Measurements from ENCODE around the gene CDKL1. TPM values are rescaled to one million over a fixed set of nuclear protein-coding genes. Genes with fewer than 3 reads are reported as not detected.

CDKL1 gene
- total RNA-seq, 1 donor from 2014 or later, result 2.5 TPM

DNA sequence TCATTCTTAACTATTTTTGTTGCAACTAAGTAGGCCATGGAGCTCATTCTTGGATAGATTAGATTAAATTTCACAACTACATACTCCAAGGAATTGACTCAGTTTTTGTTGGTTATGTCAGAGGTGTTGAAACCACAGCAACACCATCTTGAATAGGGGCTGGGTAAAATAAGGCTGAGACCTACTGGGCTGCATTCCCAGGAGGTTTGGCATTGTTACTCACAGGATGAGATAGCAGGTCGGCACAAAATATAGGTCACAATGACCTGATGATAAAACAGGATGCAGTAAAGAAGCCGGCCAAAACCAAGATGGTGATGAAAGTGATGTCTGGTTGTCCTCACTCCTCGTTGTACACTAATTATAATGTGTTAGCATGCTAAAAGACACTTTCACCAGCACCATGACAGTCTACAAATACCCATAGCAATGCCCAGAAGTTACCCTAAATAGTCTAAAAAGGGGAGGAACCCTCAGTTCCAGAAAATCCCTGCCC lies 63.6 kb downstream of the CDKL1 start:
- H3K9me3 Mint-ChIP-seq, result no peaks in the 10 kb centered on the region
- H3K27me3 Mint-ChIP-seq (ENCODE audit: insufficient read depth, low read depth), result no peaks in the 10 kb centered on the region
- peaks cover 28% of the 10 kb centered on the region for H3F3A ChIP-seq (ENCODE audit: low read depth)
- H2AFZ ChIP-seq (replicated peaks), result no peak overlapping the region
- H3K27ac Mint-ChIP-seq, result no peak overlapping the region
- no peaks in the 10 kb centered on the region for H3K36me3 Mint-ChIP-seq
- no peak for TF ChIP-seq EZH2phosphoT487 (IDR thresholded peaks at IDR 0.05)
- TF ChIP-seq, protein P1, sequence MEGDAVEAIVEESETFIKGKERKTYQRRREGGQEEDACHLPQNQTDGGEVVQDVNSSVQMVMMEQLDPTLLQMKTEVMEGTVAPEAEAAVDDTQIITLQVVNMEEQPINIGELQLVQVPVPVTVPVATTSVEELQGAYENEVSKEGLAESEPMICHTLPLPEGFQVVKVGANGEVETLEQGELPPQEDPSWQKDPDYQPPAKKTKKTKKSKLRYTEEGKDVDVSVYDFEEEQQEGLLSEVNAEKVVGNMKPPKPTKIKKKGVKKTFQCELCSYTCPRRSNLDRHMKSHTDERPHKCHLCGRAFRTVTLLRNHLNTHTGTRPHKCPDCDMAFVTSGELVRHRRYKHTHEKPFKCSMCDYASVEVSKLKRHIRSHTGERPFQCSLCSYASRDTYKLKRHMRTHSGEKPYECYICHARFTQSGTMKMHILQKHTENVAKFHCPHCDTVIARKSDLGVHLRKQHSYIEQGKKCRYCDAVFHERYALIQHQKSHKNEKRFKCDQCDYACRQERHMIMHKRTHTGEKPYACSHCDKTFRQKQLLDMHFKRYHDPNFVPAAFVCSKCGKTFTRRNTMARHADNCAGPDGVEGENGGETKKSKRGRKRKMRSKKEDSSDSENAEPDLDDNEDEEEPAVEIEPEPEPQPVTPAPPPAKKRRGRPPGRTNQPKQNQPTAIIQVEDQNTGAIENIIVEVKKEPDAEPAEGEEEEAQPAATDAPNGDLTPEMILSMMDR (IDR thresholded peaks at IDR 0.05), result no peak
- no peak for TF ChIP-seq EZH2 (IDR thresholded peaks at IDR 0.05)
- no peaks in the 10 kb centered on the region for H3K9me3 ChIP-seq (ENCODE audit: low read depth)
- peaks cover 24% of the 10 kb centered on the region for H3K4me1 ChIP-seq
- H3K4me3 ChIP-seq, result no peak overlapping the region
- H3K4me3 Mint-ChIP-seq, result no peak overlapping the region
- H3K9ac ChIP-seq, result no peak overlapping the region
- no peaks in the 10 kb centered on the region for H3K36me3 ChIP-seq
- no peaks in the 10 kb centered on the region for H3K79me2 ChIP-seq (ENCODE audit: low read depth)
- no peak overlapping the region for H3K27ac ChIP-seq
- no peak overlapping the region for H3K4me2 ChIP-seq
- H3K27me3 ChIP-seq, result no peaks in the 10 kb centered on the region
- H3K4me1 Mint-ChIP-seq, result peaks cover 16% of the 10 kb centered on the region
- no peaks in the 10 kb centered on the region for H4K20me1 ChIP-seq (ENCODE audit: low read depth)
- no peak for DNase-seq (ENCODE audit: low spot score)

DNA sequence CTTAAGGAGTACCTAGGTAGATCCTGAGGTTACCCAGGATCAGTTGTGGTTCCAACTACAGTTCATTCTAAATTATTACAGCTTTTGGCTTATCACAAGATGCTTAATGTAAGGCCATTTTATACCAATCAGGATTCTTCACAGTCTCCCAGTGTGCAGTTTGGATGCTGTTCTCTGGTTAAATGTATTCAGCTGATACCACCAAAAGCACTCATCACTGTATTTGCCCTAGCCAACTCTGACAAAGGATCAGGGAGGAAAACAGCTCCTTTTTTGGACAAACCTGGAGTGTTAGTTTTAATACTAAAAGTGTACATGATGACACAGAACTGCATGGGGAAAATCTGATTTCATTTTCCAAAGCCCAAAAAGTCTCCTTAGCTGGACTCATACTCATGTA lies 65.1 kb downstream of the CDKL1 start:
- no peak overlapping the region for H3K4me2 ChIP-seq
- H3K36me3 Mint-ChIP-seq, result no peaks in the 10 kb centered on the region
- no peaks in the 10 kb centered on the region for H3K9me3 ChIP-seq (ENCODE audit: low read depth)
- H3K9me3 Mint-ChIP-seq, result no peaks in the 10 kb centered on the region
- no peak overlapping the region for H3K4me3 ChIP-seq
- H3K4me1 ChIP-seq, result peaks cover 22% of the 10 kb centered on the region
- H3K36me3 ChIP-seq, result no peaks in the 10 kb centered on the region
- no peak for DNase-seq (ENCODE audit: low spot score)
- no peak overlapping the region for H2AFZ ChIP-seq (replicated peaks)
- TF ChIP-seq, protein P1 (IDR thresholded peaks at IDR 0.05), result no peak
- TF ChIP-seq EZH2 (IDR thresholded peaks at IDR 0.05), result no peak
- no peak for TF ChIP-seq EZH2phosphoT487 (IDR thresholded peaks at IDR 0.05)
- H3K27ac ChIP-seq, result no peak overlapping the region
- peaks cover 16% of the 10 kb centered on the region for H3K4me1 Mint-ChIP-seq
- no peaks in the 10 kb centered on the region for H3K27me3 Mint-ChIP-seq (ENCODE audit: insufficient read depth, low read depth)
- H3K9ac ChIP-seq, result no peak overlapping the region
- H3K4me3 Mint-ChIP-seq, result no peak overlapping the region
- peaks cover 27% of the 10 kb centered on the region for H3F3A ChIP-seq (ENCODE audit: low read depth)
- no peaks in the 10 kb centered on the region for H3K27me3 ChIP-seq
- H3K27ac Mint-ChIP-seq, result no peak overlapping the region
- no peaks in the 10 kb centered on the region for H4K20me1 ChIP-seq (ENCODE audit: low read depth)
- no peaks in the 10 kb centered on the region for H3K79me2 ChIP-seq (ENCODE audit: low read depth)

DNA sequence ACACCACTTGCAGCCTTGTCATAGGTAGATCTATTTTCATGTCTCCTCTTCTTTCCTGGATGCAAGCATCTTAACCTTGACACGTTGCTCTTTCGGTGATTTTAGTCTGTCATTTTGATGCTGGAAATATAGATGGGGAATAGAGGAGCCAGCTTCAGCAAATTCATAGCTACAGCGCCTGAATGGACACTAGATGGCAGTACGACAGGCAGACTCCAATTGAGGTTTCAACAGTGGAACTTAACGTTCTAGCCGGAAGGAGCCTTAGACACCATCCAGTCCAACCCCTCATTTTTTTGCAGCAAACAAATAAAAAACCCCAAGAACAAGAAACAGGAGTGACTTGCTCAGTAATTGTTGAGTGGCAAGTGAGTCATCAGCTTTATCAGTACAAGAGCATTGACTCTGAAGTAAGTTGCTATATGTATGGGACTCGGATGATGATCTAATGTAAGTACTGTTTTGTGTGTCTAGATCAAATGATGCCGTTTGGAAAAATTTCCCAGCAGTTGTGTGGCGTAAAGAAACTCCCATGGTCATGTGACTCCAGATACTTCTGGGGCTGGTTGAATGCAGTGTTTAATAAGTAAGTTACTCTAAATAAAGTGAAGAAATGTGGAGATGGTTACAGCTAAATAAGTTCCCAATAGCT lies 75.5 kb downstream of the CDKL1 start:
- H2AFZ ChIP-seq (replicated peaks), result no peak overlapping the region
- peaks cover 14% of the 10 kb centered on the region for H3K36me3 Mint-ChIP-seq
- no peak for TF ChIP-seq EZH2phosphoT487 (IDR thresholded peaks at IDR 0.05)
- TF ChIP-seq, protein P1 (IDR thresholded peaks at IDR 0.05), result peak; percentile 88
- H4K20me1 ChIP-seq (ENCODE audit: low read depth), result peaks cover 3% of the 10 kb centered on the region
- peaks cover 11% of the 10 kb centered on the region for H3F3A ChIP-seq (ENCODE audit: low read depth)
- H3K9me3 ChIP-seq (ENCODE audit: low read depth), result no peaks in the 10 kb centered on the region
- H3K27me3 ChIP-seq, result no peaks in the 10 kb centered on the region
- H3K4me3 Mint-ChIP-seq, result no peak overlapping the region
- no peak overlapping the region for H3K4me2 ChIP-seq
- no peak overlapping the region for H3K4me3 ChIP-seq
- H3K9ac ChIP-seq, result no peak overlapping the region
- H3K4me1 Mint-ChIP-seq, result no peaks in the 10 kb centered on the region
- H3K27ac ChIP-seq, result no peak overlapping the region
- DNase-seq (ENCODE audit: low spot score), result peak; percentile 75
- no peaks in the 10 kb centered on the region for H3K4me1 ChIP-seq
- no peak overlapping the region for H3K27ac Mint-ChIP-seq
- H3K79me2 ChIP-seq (ENCODE audit: low read depth), result peaks cover 32% of the 10 kb centered on the region
- peaks cover 2% of the 10 kb centered on the region for H3K27me3 Mint-ChIP-seq (ENCODE audit: insufficient read depth, low read depth)
- H3K36me3 ChIP-seq, result no peaks in the 10 kb centered on the region
- H3K9me3 Mint-ChIP-seq, result peaks cover 5% of the 10 kb centered on the region
